HepG2 (cell line): ENCODE data around the gene ICAM3. TPM values are rescaled to one million over a fixed set of nuclear protein-coding genes. Genes with fewer than 3 reads are reported as not detected.

ENCODE experiments used
- ADNP ChIP-seq: sonication (generic); formaldehyde crosslinking; IDR thresholded peaks from 2 replicates; pipeline ENCODE4 v1.4.0; 2020; ENCODE audit warnings: missing genetic modification reagents
- BRD4 ChIP-seq: sonication (generic); formaldehyde crosslinking; IDR thresholded peaks from 2 replicates; pipeline ENCODE4 v1.4.0; 2020; ENCODE audit warnings: missing genetic modification reagents
- CAMTA2 ChIP-seq: sonication (generic); formaldehyde crosslinking; IDR thresholded peaks from 2 replicates; pipeline ENCODE4 v1.4.0; 2020; ENCODE audit warnings: mild to moderate bottlenecking, missing genetic modification reagents, borderline replicate concordance
- CREB1 ChIP-seq, 2 experiments: fragments of 450-650 bp in 1 of 2; IDR thresholded peaks; 2 replicates each; pipeline ENCODE4 v1.6.1; 2016 to 2017; ENCODE audit warnings: control low read depth in 1 of 2, mild to moderate bottlenecking in 1 of 2, missing compliant biosample characterization in 1 of 2, missing genetic modification characterization in 1 of 2
- ETV5 ChIP-seq: IDR thresholded peaks from 2 replicates; pipeline ENCODE4 v1.6.1; 2018; ENCODE audit warnings: missing biosample characterization, missing genetic modification reagents, inconsistent platforms, borderline replicate concordance
- HMGXB3 ChIP-seq: sonication (generic); formaldehyde crosslinking; IDR thresholded peaks from 2 replicates; pipeline ENCODE4 v1.4.0; 2020; ENCODE audit warnings: missing genetic modification reagents, borderline replicate concordance
- MAFG ChIP-seq: sonication (generic); formaldehyde crosslinking; IDR thresholded peaks from 2 replicates; pipeline ENCODE4 v1.5.1; 2020; ENCODE audit warnings: mild to moderate bottlenecking, missing genetic modification reagents
- MAZ ChIP-seq, 2 experiments: sonication (generic) in 1 of 2; formaldehyde crosslinking in 1 of 2; IDR thresholded peaks; 2 replicates each; pipeline versions ENCODE4 v1.5.0 to v1.6.1; 2012 to 2020; ENCODE audit warnings: low read depth in 2 of 2, mild to moderate bottlenecking in 2 of 2, borderline replicate concordance in 1 of 2, improper control_type of control experiment in 1 of 2, low read length in 1 of 2, missing genetic modification reagents in 1 of 2, moderate library complexity in 1 of 2
- MED8 ChIP-seq: sonication (generic); formaldehyde crosslinking; IDR thresholded peaks from 2 replicates; pipeline ENCODE4 v1.8.1; 2023; ENCODE audit warnings: mild to moderate bottlenecking, missing genetic modification reagents; ENCODE audit not compliant: insufficient replicate concordance
- NAIF1 ChIP-seq: sonication (generic); formaldehyde crosslinking; IDR thresholded peaks from 2 replicates; pipeline ENCODE4 v1.5.0; 2020; ENCODE audit warnings: mild to moderate bottlenecking, missing genetic modification reagents, borderline replicate concordance
- PBX2 ChIP-seq: IDR thresholded peaks from 2 replicates; pipeline ENCODE4 v1.6.1; 2016; ENCODE audit warnings: control low read depth
- ZBTB3 ChIP-seq: sonication (generic); formaldehyde crosslinking; IDR thresholded peaks from 2 replicates; pipeline ENCODE4 v1.4.0; 2020; ENCODE audit warnings: low read depth, mild to moderate bottlenecking, moderate library complexity, missing genetic modification reagents, borderline replicate concordance
- ZBTB46 ChIP-seq: sonication (generic); formaldehyde crosslinking; IDR thresholded peaks from 2 replicates; pipeline ENCODE4 v1.4.0; 2020; ENCODE audit warnings: mild to moderate bottlenecking, missing genetic modification reagents, borderline replicate concordance
- ZNF883 ChIP-seq: sonication (generic); formaldehyde crosslinking; IDR thresholded peaks from 2 replicates; pipeline ENCODE4 v1.5.1; 2020; ENCODE audit warnings: mild to moderate bottlenecking, missing genetic modification reagents; ENCODE audit errors: not compliant biosample characterization
- polyA plus RNA-seq, 8 experiments: library from polyadenylated mRNA; depleted of rRNA in 3 of 8; stranded (reverse) in 7 of 8; unstranded in 1 of 8; fragments of >200 nt; fragmentation: Illumina TruSeq in 4 of 8; extraction: Trizol in 4 of 8; gene quantifications; 2 replicates each; pipeline versions ENCODE4 v1.2.1 to v1.2.3, GENCODE V29; 2011 to 2016; ENCODE audit warnings: low read depth in 4 of 8, missing spikeins in 1 of 8, mixed read lengths in 1 of 8; ENCODE audit not compliant: insufficient read depth in 1 of 8
- total RNA-seq, 5 experiments: library from RNA; depleted of rRNA; stranded (reverse); fragments of >200 nt; fragmentation: Illumina TruSeq; extraction: Trizol; gene quantifications; 2 replicates each; pipeline ENCODE4 v1.2.3, GENCODE V29; 2016; ENCODE audit warnings: low read depth in 1 of 5
- TF ChIP-seq, protein P1 (sequence below), 2 experiments: IDR thresholded peaks; 2 replicates each; pipeline ENCODE4 v1.6.1; 2011 to 2012; ENCODE audit warnings: low read length in 2 of 2, borderline replicate concordance in 1 of 2, low read depth in 1 of 2, mild to moderate bottlenecking in 1 of 2, moderate library complexity in 1 of 2

ICAM3 gene
- total and polyA plus RNA-seq, 2 of the 13 experiments (the other 11 are each of a cell fraction or from before 2014, with no cell fraction given), result 14.1 to 21.0 TPM

DNA sequence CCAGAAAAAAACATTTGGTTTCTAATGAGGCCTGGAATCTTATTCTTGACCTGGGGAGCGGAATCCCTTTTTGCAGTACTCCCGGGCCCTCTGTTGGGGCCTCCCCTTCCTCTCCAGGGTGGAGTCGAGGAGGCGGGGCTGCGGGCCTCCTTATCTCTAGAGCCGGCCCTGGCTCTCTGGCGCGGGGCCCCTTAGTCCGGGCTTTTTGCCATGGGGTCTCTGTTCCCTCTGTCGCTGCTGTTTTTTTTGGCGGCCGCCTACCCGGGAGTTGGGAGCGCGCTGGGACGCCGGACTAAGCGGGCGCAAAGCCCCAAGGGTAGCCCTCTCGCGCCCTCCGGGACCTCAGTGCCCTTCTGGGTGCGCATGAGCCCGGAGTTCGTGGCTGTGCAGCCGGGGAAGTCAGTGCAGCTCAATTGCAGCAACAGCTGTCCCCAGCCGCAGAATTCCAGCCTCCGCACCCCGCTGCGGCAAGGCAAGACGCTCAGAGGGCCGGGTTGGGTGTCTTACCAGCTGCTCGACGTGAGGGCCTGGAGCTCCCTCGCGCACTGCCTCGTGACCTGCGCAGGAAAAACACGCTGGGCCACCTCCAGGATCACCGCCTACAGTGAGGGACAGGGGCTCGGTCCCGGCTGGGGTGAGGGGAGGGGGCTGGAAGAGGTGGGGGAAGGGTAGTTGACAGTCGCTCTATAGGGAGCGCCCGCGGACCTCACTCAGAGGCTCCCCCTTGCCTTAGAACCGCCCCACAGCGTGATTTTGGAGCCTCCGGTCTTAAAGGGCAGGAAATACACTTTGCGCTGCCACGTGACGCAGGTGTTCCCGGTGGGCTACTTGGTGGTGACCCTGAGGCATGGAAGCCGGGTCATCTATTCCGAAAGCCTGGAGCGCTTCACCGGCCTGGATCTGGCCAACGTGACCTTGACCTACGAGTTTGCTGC is 52.4 kb downstream of the ICAM3 start, which contains the start of gene ICAM4 (continued):
- TF ChIP-seq, protein P1, sequence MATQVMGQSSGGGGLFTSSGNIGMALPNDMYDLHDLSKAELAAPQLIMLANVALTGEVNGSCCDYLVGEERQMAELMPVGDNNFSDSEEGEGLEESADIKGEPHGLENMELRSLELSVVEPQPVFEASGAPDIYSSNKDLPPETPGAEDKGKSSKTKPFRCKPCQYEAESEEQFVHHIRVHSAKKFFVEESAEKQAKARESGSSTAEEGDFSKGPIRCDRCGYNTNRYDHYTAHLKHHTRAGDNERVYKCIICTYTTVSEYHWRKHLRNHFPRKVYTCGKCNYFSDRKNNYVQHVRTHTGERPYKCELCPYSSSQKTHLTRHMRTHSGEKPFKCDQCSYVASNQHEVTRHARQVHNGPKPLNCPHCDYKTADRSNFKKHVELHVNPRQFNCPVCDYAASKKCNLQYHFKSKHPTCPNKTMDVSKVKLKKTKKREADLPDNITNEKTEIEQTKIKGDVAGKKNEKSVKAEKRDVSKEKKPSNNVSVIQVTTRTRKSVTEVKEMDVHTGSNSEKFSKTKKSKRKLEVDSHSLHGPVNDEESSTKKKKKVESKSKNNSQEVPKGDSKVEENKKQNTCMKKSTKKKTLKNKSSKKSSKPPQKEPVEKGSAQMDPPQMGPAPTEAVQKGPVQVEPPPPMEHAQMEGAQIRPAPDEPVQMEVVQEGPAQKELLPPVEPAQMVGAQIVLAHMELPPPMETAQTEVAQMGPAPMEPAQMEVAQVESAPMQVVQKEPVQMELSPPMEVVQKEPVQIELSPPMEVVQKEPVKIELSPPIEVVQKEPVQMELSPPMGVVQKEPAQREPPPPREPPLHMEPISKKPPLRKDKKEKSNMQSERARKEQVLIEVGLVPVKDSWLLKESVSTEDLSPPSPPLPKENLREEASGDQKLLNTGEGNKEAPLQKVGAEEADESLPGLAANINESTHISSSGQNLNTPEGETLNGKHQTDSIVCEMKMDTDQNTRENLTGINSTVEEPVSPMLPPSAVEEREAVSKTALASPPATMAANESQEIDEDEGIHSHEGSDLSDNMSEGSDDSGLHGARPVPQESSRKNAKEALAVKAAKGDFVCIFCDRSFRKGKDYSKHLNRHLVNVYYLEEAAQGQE (IDR thresholded peaks at IDR 0.05; ENCODE audit: borderline replicate concordance in 1 of 2, low read depth in 1 of 2, low read length in 2 of 2), result no peak
- TF ChIP-seq ETV5 (no peak), BRD4 (no peak), ZBTB46 (CRISPR knock-in tag) (no peak), HMGXB3 (CRISPR knock-in tag) (0 out of 2 replicates have a peak, but pooled peaks have one; percentile 26), MED8 (peak; percentile 15), ADNP (CRISPR knock-in tag) (no peak), ZNF883 (CRISPR knock-in tag) (no peak), CAMTA2 (CRISPR knock-in tag) (no peak), PBX2 (no peak), CREB1 (IDR thresholded peaks at IDR 0.05) (no peak), CREB1 (CRISPR knock-in tag; IDR thresholded peaks at IDR 0.05) (no peak), ZBTB3 (CRISPR knock-in tag) (0 out of 2 replicates have a peak, but pooled peaks have one; percentile 28), NAIF1 (CRISPR knock-in tag) (no peak), MAFG (no peak), MAZ (IDR thresholded peaks at IDR 0.05; ENCODE audit: borderline replicate concordance, low read depth, low read length) (peak; percentile 84; the same call in 1 of the 2 replicates), MAZ (CRISPR knock-in tag; IDR thresholded peaks at IDR 0.05; ENCODE audit: low read depth) (no peak)
